Fibroblast of lung (primary cell): Measurements from ENCODE around the gene NHP2. TPM values are rescaled to one million over a fixed set of nuclear protein-coding genes. Genes with fewer than 3 reads are reported as not detected.
A peak's percentile ranks its signal among the peaks of the same experiment; 100 is the strongest.

Experiments used
- DNase-seq, 2 donors: peaks; one replicate each; pipeline versions ENCODE4 v3.0.0 to v3.0.0-alpha.2; 2010; ENCODE audit warnings: low read depth in 2 of 2
- H2AFZ ChIP-seq: 2 replicates; pipeline ENCODE4 v1.5.1; 2012; ENCODE audit warnings: low read length, control low read depth, inconsistent platforms
- H3K27ac ChIP-seq: 2 replicates; pipeline ENCODE4 v1.5.1; 2011; ENCODE audit warnings: low read length, control low read depth; ENCODE audit not compliant: insufficient read depth
- H3K27me3 ChIP-seq: 2 replicates; pipeline ENCODE4 v1.5.1; 2011; ENCODE audit warnings: mild to moderate bottlenecking, low read length; ENCODE audit not compliant: control insufficient read depth, insufficient read depth
- H3K36me3 ChIP-seq: 2 replicates; pipeline ENCODE4 v1.5.1; 2011; ENCODE audit warnings: low read length; ENCODE audit not compliant: control insufficient read depth, insufficient read depth
- H3K4me1 ChIP-seq: 2 replicates; pipeline ENCODE4 v1.5.1; 2011; ENCODE audit warnings: low read length; ENCODE audit not compliant: control insufficient read depth, insufficient read depth; ENCODE audit errors: extremely low read depth
- H3K4me2 ChIP-seq: 2 replicates; pipeline ENCODE4 v1.5.1; 2011; ENCODE audit warnings: low read length, control low read depth; ENCODE audit not compliant: insufficient read depth; ENCODE audit errors: extremely low read depth
- H3K4me3 ChIP-seq, 4 experiments: fragments of 200-600 bp in 1 of 4; sonication (generic) in 1 of 4; replicated peaks in 1 of 4; 2 replicates each; pipeline ENCODE4 v1.5.1; 2011 to 2016; ENCODE audit warnings: low read length in 4 of 4, low read depth in 3 of 4, mild to moderate bottlenecking in 3 of 4, control low read depth in 2 of 4, inconsistent platforms in 1 of 4, mixed read lengths in 1 of 4; ENCODE audit not compliant: insufficient read depth in 1 of 4; ENCODE audit errors: control extremely low read depth in 1 of 4
- H3K79me2 ChIP-seq: 2 replicates; pipeline ENCODE4 v1.5.1; 2012; ENCODE audit warnings: mild to moderate bottlenecking, low read length, inconsistent platforms; ENCODE audit not compliant: control insufficient read depth, insufficient read depth
- H3K9ac ChIP-seq: 2 replicates; pipeline ENCODE4 v1.5.1; 2011; ENCODE audit warnings: mild to moderate bottlenecking, low read length, control low read depth; ENCODE audit not compliant: insufficient read depth
- H3K9me3 ChIP-seq: 2 replicates; pipeline ENCODE4 v1.5.1; 2012; ENCODE audit warnings: low read depth, low read length; ENCODE audit not compliant: control insufficient read depth, insufficient read depth
- H4K20me1 ChIP-seq: 2 replicates; pipeline ENCODE4 v1.5.1; 2011; ENCODE audit warnings: low read length; ENCODE audit not compliant: control insufficient read depth, insufficient read depth; ENCODE audit errors: extremely low read depth
- EZH2 ChIP-seq: IDR thresholded peaks from 2 replicates; pipeline ENCODE4 v1.5.1; 2012; ENCODE audit warnings: low read length, control low read depth, mild to moderate bottlenecking; ENCODE audit errors: missing control alignments
- polyA plus RNA-seq, 2 donors: library from polyadenylated mRNA; depleted of rRNA in 1 of 2; stranded (reverse) in 1 of 2; unstranded in 1 of 2; fragments of >200 nt; gene quantifications; 2 replicates each; pipeline ENCODE4 v1.2.1, GENCODE V29; 2011 to 2012; ENCODE audit warnings: missing spikeins in 1 of 2
- total RNA-seq: library from RNA; depleted of rRNA; stranded (reverse); fragments of >200 nt; gene quantifications from 2 replicates; pipeline ENCODE4 v1.2.1, GENCODE V29; 2014
- TF ChIP-seq, protein P1 (sequence below), 2 donors: IDR thresholded peaks in 1 of 2; conservative IDR thresholded peaks in 1 of 2; 1 replicate in 1 of 2; 2 replicates in 1 of 2; pipeline ENCODE4 v1.5.1; 2011 to 2012; ENCODE audit warnings: low read length in 2 of 2, control low read depth in 1 of 2, inconsistent platforms in 1 of 2, low read depth in 1 of 2, mild to moderate bottlenecking in 1 of 2

Gene NHP2
- total and polyA plus RNA-seq, 2 donors (not counting 1 experiment from before 2014, with no cell fraction given), result 78.3 to 85.7 TPM

GRCh38 chr5:178152491-178153444 lies 917 bp downstream of the NHP2 start:
- H3K36me3 ChIP-seq, result peaks cover 7% of the 10 kb centered on the region
- H3K27me3 ChIP-seq, result no peaks in the 10 kb centered on the region
- H3K4me1 ChIP-seq, result no peaks in the 10 kb centered on the region
- peak overlapping the region; percentile 73 for H3K27ac ChIP-seq
- peak overlapping the region; percentile 83 for H3K9ac ChIP-seq
- no peak for TF ChIP-seq EZH2
- H3K4me2 ChIP-seq, result peak overlapping the region; percentile 96
- peak overlapping the region; percentile 77 to 100 (median 88) for H3K4me3 ChIP-seq
- no peaks in the 10 kb centered on the region for H3K9me3 ChIP-seq
- H3K79me2 ChIP-seq, result peaks cover 7% of the 10 kb centered on the region
- peak overlapping the region; percentile 25 for H2AFZ ChIP-seq
- no peak for DNase-seq
- H4K20me1 ChIP-seq, result no peaks in the 10 kb centered on the region

- H3K9ac ChIP-seq, result no peak overlapping the region
- no peaks in the 10 kb centered on the region for H3K27me3 ChIP-seq
- no peaks in the 10 kb centered on the region for H3K4me1 ChIP-seq
- no peak overlapping the region for H3K4me2 ChIP-seq
- TF ChIP-seq EZH2, result no peak
- TF ChIP-seq, protein P1, sequence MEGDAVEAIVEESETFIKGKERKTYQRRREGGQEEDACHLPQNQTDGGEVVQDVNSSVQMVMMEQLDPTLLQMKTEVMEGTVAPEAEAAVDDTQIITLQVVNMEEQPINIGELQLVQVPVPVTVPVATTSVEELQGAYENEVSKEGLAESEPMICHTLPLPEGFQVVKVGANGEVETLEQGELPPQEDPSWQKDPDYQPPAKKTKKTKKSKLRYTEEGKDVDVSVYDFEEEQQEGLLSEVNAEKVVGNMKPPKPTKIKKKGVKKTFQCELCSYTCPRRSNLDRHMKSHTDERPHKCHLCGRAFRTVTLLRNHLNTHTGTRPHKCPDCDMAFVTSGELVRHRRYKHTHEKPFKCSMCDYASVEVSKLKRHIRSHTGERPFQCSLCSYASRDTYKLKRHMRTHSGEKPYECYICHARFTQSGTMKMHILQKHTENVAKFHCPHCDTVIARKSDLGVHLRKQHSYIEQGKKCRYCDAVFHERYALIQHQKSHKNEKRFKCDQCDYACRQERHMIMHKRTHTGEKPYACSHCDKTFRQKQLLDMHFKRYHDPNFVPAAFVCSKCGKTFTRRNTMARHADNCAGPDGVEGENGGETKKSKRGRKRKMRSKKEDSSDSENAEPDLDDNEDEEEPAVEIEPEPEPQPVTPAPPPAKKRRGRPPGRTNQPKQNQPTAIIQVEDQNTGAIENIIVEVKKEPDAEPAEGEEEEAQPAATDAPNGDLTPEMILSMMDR (conservative IDR thresholded peaks at IDR 0.05 in 1 of 2, IDR thresholded peaks at IDR 0.05 in 1 of 2; ENCODE audit: low read depth in 1 of 2, low read length in 2 of 2), result peak in 1 of 2 donors; percentile 18
- H3K4me3 ChIP-seq, result no peak overlapping the region
- peaks cover 7% of the 10 kb centered on the region for H3K79me2 ChIP-seq
- H2AFZ ChIP-seq, result no peak overlapping the region
- peaks cover 16% of the 10 kb centered on the region for H3K36me3 ChIP-seq
- peak in 1 of 2 donors; percentile 20 for DNase-seq
- no peaks in the 10 kb centered on the region for H3K9me3 ChIP-seq
- no peak overlapping the region for H3K27ac ChIP-seq
- H4K20me1 ChIP-seq, result no peaks in the 10 kb centered on the region
These were observed 2.5 kb downstream of the NHP2 start for GRCh38 chr5:178150977-178151734.

DNA sequence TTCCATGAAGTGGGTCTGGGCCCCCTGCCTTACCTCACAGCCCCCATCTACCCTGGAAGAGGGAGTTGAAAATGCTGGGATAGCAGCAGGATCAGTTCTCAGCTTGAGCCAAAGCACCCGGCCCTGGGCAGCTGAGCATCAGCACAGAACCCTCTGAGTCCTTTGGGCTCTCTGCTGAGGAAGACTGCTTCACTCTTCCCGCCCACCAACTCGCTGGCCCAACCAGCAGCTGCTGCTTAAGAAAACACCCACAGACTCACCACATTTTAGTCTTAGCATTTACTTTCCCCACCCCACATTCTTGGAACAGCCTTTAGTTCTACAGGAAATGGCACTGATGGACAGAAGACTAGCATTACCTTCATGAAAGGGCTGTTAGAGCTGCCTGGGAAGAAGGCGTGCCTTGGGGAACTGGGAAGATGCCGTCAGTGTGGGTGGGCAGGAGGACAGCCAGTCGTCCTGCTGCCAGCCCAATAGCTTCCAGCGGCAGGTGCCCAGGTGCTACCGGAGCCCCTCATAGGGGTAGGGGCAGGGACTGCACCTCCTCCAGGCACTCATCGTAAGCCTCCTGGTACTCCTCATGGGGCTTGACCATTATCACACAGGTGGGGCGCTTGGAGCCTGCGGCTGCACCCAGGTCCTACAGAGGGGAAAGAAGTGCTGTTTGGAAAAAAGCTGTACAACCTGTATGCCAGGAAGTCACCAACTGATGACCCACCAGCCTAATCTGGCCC lies 4.3 kb downstream of the NHP2 start:
- H3K9ac ChIP-seq, result no peak overlapping the region
- no peaks in the 10 kb centered on the region for H3K4me1 ChIP-seq
- H3K4me3 ChIP-seq, result no peak overlapping the region
- no peak overlapping the region for H2AFZ ChIP-seq
- no peak overlapping the region for H3K4me2 ChIP-seq
- H3K36me3 ChIP-seq, result peaks cover 19% of the 10 kb centered on the region
- TF ChIP-seq EZH2, result no peak
- TF ChIP-seq, protein P1 (conservative IDR thresholded peaks at IDR 0.05 in 1 of 2, IDR thresholded peaks at IDR 0.05 in 1 of 2; ENCODE audit: low read depth in 1 of 2, low read length in 2 of 2), result no peak
- DNase-seq, result peak in 1 of 2 donors; percentile 43
- H3K9me3 ChIP-seq, result no peaks in the 10 kb centered on the region
- H3K27ac ChIP-seq, result no peak overlapping the region
- peaks cover 7% of the 10 kb centered on the region for H3K79me2 ChIP-seq
- H3K27me3 ChIP-seq, result no peaks in the 10 kb centered on the region
- no peaks in the 10 kb centered on the region for H4K20me1 ChIP-seq
